ENCODE measurements around the gene BABAM1. TPM values are rescaled to one million over a fixed set of nuclear protein-coding genes. Genes with fewer than 3 reads are reported as not detected.

The BABAM1 gene
- total RNA-seq, 4 donors from 2014 or later: 86.3 to 120 (median 99.4) TPM

DNA sequence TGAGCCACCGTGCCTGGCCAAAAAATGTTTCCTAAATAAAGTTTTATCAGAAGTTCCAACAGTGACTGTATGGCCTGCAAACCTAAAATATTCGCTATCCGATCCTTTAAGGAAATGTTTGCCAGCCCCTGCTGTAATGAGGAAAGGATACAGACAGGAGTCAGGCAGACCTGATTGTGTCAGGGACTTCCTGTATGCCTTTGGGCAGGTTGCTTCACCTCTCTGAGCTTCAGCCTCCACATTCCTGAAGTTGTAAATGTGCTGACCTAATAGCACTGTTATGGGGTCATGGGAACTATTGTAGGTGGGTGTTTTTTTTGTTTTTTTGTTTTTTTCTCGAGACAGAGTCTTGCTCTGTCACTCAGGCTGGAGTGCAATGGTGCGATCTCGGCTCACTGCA lies 29.7 kb downstream of the BABAM1 start:
- Histone ChIP-seq H3K27me3 (no peaks in the 10 kb centered on the region), H3K4me1 (peaks cover 0 to 1% of the 10 kb centered on the region in 2 donors), H3K9me3 (no peaks in the 10 kb centered on the region), H3K27ac (no peak overlapping the region), H3K36me3 (no peaks in the 10 kb centered on the region), H3K4me3 (no peak overlapping the region)
- in situ Hi-C loops (cut with MboI; ENCODE audit: low sequenced_read_pairs in 4 of 4): loop anchor here in 1 of 4 donors (25.0 kb wide), 1 partner anchor 535 kb away; no protein-coding TSS in a partner anchor
- intact Hi-C loops (cut with DNase I; ENCODE audit: low total_unique reads): no loop called here
- ATAC-seq: no peak
- no peak for TF ChIP-seq POLR2A (IDR thresholded peaks at IDR 0.05)
- TF ChIP-seq, protein P1, sequence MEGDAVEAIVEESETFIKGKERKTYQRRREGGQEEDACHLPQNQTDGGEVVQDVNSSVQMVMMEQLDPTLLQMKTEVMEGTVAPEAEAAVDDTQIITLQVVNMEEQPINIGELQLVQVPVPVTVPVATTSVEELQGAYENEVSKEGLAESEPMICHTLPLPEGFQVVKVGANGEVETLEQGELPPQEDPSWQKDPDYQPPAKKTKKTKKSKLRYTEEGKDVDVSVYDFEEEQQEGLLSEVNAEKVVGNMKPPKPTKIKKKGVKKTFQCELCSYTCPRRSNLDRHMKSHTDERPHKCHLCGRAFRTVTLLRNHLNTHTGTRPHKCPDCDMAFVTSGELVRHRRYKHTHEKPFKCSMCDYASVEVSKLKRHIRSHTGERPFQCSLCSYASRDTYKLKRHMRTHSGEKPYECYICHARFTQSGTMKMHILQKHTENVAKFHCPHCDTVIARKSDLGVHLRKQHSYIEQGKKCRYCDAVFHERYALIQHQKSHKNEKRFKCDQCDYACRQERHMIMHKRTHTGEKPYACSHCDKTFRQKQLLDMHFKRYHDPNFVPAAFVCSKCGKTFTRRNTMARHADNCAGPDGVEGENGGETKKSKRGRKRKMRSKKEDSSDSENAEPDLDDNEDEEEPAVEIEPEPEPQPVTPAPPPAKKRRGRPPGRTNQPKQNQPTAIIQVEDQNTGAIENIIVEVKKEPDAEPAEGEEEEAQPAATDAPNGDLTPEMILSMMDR (IDR thresholded peaks at IDR 0.05 in 4 of 5, conservative IDR thresholded peaks at IDR 0.05 in 1 of 5): no peak
- DNase-seq: no peak

DNA sequence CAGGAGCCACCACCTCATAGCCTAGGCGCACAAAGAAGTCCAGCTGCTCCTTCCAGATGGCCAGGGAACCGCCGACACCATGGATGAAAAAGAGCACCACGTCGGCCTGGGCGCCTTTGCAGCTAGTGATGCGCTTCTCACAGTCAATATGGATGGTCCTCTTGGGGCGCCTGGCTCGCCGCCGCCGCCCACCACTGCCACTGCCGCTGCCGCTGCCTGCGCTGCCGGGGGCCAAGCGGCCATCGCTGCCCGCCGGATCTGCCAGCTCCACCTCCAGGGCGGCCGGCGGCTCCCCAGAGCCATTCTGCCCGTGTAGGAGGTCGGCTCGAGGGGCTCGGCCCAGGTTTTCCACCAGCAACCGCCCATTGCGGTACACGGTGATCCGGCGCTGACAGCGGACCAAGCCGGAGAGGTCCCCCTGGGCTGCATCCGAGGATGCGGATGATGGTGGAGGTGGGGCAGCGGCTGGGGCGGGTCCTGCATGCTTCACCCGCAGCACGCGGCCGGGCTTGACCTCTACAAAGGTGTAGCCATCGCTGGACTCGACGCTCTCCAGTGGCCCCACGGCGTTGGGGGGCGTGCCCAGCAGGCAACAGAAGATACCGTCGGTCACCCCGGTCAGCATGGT lies 33.9 kb downstream of the BABAM1 start:
- TF ChIP-seq, protein P1 (IDR thresholded peaks at IDR 0.05 in 4 of 5, conservative IDR thresholded peaks at IDR 0.05 in 1 of 5): no peak
- TF ChIP-seq POLR2A (IDR thresholded peaks at IDR 0.05): no peak
- DNase-seq (no peak), ATAC-seq (no peak)
- intact Hi-C loops (cut with DNase I; ENCODE audit: low total_unique reads) (no loop called here), in situ Hi-C loops (cut with MboI; ENCODE audit: low sequenced_read_pairs in 4 of 4) (no loop called here)
- Histone ChIP-seq H3K27ac (no peak overlapping the region), H3K4me3 (no peak overlapping the region), H3K9me3 (no peaks in the 10 kb centered on the region), H3K36me3 (no peaks in the 10 kb centered on the region), H3K4me1 (peaks cover 23 to 30% of the 10 kb centered on the region in 2 donors), H3K27me3 (no peaks in the 10 kb centered on the region)

- H3K9me3 ChIP-seq: no peaks in the 10 kb centered on the region
- in situ Hi-C loops (cut with MboI; ENCODE audit: low sequenced_read_pairs in 4 of 4) (no loop called here), intact Hi-C loops (cut with DNase I; ENCODE audit: low total_unique reads) (loop anchor here (1.0 kb wide), 2 partner anchors 41 to 87 kb away; partner anchors contain the start of gene USE1)
- peaks cover 35 to 42% of the 10 kb centered on the region in 2 donors for H3K4me1 ChIP-seq
- no peaks in the 10 kb centered on the region for H3K27me3 ChIP-seq
- H3K27ac ChIP-seq: peak overlapping the region; percentile 92 to 94 (median 94)
- no peak for DNase-seq
- TF ChIP-seq, protein P1 (IDR thresholded peaks at IDR 0.05 in 4 of 5, conservative IDR thresholded peaks at IDR 0.05 in 1 of 5): no peak
- no peak for TF ChIP-seq POLR2A (IDR thresholded peaks at IDR 0.05)
- H3K36me3 ChIP-seq: no peaks in the 10 kb centered on the region
- peak overlapping the region; percentile 86 to 93 (median 86) for H3K4me3 ChIP-seq
- ATAC-seq: no peak
Measured at GRCh38 chr19:17302391-17303166, 35.3 kb downstream of the BABAM1 start.

DNA sequence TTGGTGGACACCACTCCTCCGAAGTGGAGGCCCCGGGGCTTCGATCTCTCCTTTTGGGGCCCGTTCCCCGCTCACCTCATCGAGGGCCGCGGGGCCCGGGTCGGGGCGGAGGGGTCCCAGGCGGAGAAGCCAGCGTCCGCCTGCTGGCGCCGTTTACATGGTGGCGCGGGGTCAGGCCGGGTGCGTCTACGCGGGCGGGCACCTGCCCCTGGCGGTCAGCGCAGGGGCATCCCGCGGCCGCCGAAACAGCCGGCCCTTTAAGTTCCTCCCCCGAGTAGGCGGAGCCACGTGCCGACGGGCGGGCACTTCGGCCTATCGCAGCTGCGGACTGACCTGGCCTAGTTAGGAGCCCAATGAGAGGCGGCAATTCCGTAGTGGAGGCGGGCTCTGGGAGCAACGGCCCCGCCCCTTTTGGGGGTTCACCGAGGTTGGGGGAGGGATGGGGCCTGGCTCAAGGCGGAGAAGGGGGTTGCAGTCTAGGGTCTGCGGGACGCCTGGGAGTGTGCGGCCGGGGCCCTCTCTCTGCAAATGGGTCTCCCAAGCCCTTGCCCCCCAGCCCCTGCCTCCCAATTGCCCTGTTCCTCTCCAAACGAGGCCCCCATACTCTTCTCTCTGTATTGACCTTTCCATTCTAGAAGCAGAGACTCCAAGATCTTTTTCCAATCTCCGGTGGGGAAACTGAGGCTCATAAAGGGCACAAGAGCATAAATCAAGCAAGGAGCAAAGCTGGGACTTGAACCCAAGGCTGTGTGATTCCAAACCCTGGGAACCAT lies 36.1 kb downstream of the BABAM1 start, which contains the start of gene ABHD8:
Gene ABHD8 (minus strand): TSS at position 259 of the 773 bp plus-strand sequence. CDS start 1,809 bp downstream, outside the sequence.
- H3K27ac ChIP-seq: peak within 1 kb of the TSS; percentile 92 to 94 (median 94)
- no peaks in the 10 kb centered on the region for H3K27me3 ChIP-seq
- DNase-seq (peak; percentile 97 to 98), ATAC-seq (peak; percentile 78 to 82)
- in situ Hi-C loops (cut with MboI; ENCODE audit: low sequenced_read_pairs in 4 of 4) (no loop called here), intact Hi-C loops (cut with DNase I; ENCODE audit: low total_unique reads) (loop anchor here (1.0 kb wide), 2 partner anchors 42 to 88 kb away; partner anchors contain the start of gene USE1)
- peak; percentile 84 to 91 for TF ChIP-seq POLR2A (IDR thresholded peaks at IDR 0.05)
- TF ChIP-seq, protein P1 (IDR thresholded peaks at IDR 0.05 in 4 of 5, conservative IDR thresholded peaks at IDR 0.05 in 1 of 5): peak; percentile 76 to 91 (median 83)
- peak within 1 kb of the TSS; percentile 86 to 93 (median 86) for H3K4me3 ChIP-seq
- peaks cover 35 to 42% of the 10 kb centered on the region in 2 donors for H3K4me1 ChIP-seq
- no peaks in the 10 kb centered on the region for H3K36me3 ChIP-seq
- no peaks in the 10 kb centered on the region for H3K9me3 ChIP-seq

All from gastrocnemius medialis (tissue), 4 donors.